WTC11 (cell line): ENCODE data around the gene DTNB.

ENCODE experiments used
- ZNF138 ChIP-seq: sonication (generic); formaldehyde crosslinking; conservative IDR thresholded peaks from 2 replicates; pipeline ENCODE4 v1.8.1; 2022; ENCODE audit warnings: mild to moderate bottlenecking, moderate library complexity, missing genetic modification reagents
- ZNF263 ChIP-seq: sonication (generic); formaldehyde crosslinking; IDR thresholded peaks from 2 replicates; pipeline ENCODE4 v1.8.1; 2022; ENCODE audit warnings: low read depth, mild to moderate bottlenecking, moderate library complexity, missing genetic modification reagents
- TF ChIP-seq, protein P1 (sequence below): fragments of 200-600 bp; IDR thresholded peaks from 2 replicates; pipeline ENCODE4 v1.8.0; 2022; ENCODE audit warnings: antibody characterized with exemption
- TF ChIP-seq, protein P2 (sequence below): sonication (generic); formaldehyde crosslinking; conservative IDR thresholded peaks from 2 replicates; pipeline ENCODE4 v1.8.1; 2022; ENCODE audit warnings: mild to moderate bottlenecking, missing genetic modification reagents
- TF ChIP-seq, protein P3 (sequence below): sonication (generic); formaldehyde crosslinking; IDR thresholded peaks from 2 replicates; pipeline ENCODE4 v1.8.0; 2023; ENCODE audit warnings: mild to moderate bottlenecking, missing genetic modification reagents
- TF ChIP-seq, protein P4 (sequence below): sonication (generic); formaldehyde crosslinking; IDR thresholded peaks from 2 replicates; pipeline ENCODE4 v1.8.0; 2022; ENCODE audit warnings: mild to moderate bottlenecking, missing genetic modification reagents

DNA sequence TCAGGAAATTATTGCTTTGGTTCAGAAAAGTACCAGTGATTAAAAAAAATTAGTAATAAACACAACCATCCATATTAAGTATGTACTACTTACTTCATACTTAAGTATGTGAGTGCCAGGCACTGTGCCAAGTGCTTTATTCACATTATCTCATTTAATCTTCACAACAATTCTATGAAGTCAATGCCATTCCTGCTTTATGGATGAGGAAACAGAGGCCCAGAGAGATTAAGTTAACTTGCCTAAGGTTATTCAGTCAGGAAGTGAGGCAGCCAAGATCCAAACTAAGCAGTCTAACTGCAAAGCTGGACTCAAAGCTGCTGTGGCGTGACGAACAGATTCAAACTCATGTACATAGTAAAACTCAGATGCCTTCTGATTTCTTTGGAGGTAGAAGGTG, 22.3 kb downstream of the DTNB start:
- TF ChIP-seq, protein P1, sequence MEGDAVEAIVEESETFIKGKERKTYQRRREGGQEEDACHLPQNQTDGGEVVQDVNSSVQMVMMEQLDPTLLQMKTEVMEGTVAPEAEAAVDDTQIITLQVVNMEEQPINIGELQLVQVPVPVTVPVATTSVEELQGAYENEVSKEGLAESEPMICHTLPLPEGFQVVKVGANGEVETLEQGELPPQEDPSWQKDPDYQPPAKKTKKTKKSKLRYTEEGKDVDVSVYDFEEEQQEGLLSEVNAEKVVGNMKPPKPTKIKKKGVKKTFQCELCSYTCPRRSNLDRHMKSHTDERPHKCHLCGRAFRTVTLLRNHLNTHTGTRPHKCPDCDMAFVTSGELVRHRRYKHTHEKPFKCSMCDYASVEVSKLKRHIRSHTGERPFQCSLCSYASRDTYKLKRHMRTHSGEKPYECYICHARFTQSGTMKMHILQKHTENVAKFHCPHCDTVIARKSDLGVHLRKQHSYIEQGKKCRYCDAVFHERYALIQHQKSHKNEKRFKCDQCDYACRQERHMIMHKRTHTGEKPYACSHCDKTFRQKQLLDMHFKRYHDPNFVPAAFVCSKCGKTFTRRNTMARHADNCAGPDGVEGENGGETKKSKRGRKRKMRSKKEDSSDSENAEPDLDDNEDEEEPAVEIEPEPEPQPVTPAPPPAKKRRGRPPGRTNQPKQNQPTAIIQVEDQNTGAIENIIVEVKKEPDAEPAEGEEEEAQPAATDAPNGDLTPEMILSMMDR = no peak
- TF ChIP-seq ZNF138 (no peak), ZNF263 (CRISPR knock-in tag) (no peak)
- TF ChIP-seq, protein P2, sequence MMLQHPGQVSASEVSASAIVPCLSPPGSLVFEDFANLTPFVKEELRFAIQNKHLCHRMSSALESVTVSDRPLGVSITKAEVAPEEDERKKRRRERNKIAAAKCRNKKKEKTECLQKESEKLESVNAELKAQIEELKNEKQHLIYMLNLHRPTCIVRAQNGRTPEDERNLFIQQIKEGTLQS (CRISPR knock-in tag) = no peak
- TF ChIP-seq, protein P3, sequence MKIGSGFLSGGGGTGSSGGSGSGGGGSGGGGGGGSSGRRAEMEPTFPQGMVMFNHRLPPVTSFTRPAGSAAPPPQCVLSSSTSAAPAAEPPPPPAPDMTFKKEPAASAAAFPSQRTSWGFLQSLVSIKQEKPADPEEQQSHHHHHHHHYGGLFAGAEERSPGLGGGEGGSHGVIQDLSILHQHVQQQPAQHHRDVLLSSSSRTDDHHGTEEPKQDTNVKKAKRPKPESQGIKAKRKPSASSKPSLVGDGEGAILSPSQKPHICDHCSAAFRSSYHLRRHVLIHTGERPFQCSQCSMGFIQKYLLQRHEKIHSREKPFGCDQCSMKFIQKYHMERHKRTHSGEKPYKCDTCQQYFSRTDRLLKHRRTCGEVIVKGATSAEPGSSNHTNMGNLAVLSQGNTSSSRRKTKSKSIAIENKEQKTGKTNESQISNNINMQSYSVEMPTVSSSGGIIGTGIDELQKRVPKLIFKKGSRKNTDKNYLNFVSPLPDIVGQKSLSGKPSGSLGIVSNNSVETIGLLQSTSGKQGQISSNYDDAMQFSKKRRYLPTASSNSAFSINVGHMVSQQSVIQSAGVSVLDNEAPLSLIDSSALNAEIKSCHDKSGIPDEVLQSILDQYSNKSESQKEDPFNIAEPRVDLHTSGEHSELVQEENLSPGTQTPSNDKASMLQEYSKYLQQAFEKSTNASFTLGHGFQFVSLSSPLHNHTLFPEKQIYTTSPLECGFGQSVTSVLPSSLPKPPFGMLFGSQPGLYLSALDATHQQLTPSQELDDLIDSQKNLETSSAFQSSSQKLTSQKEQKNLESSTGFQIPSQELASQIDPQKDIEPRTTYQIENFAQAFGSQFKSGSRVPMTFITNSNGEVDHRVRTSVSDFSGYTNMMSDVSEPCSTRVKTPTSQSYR = no peak
- TF ChIP-seq, protein P4, sequence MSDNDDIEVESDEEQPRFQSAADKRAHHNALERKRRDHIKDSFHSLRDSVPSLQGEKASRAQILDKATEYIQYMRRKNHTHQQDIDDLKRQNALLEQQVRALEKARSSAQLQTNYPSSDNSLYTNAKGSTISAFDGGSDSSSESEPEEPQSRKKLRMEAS = no peak
